ENCODE measurements around the gene CDHR3. TPM values are rescaled to one million over a fixed set of nuclear protein-coding genes. Genes with fewer than 3 reads are reported as not detected.
A peak's percentile ranks its signal among the peaks of the same experiment; 100 is the strongest.

Gene CDHR3
- total and polyA plus RNA-seq, 9 of the 15 experiments (the other 6 are each of a cell fraction or from before 2014, with no cell fraction given), result 0.03 to 0.66 (median 0.24) TPM; not detected in 1

DNA sequence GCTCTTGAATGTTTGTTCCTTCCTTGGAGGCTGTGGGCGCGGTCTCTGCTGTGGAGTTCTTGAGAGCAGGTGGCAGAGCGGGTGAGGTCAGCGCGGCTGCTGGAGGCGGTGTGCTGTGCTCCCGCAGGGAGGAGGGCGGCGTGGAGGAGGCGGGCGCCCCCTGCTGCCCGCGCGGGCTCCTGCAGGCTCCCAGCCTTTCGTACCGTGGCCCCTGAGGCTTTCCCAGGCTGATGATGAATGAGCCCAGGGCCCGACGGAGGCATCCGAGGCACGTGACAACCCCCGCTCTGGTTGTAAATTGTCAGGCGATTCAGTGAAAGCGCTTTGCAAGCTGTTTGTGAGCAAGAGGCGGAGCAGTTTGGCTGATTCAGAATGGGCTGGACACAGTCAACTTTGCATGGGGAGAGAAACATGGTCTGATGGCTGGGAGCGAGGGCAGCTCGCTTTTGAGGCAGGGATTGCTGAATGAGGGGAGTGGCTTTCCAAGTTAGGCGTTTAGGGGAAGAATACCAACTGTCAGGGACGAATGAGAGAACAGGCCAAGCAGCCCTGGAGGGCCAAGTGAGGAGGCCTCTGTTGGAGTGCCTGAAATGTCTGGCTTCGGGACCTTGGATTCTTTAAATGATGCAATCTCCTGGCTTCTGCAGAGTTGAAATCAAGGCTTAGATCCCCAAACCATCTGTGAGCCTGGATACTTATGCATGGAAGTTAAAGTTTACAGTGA is 46.6 kb downstream of the CDHR3 start (continued):
- TF ChIP-seq, protein P1, sequence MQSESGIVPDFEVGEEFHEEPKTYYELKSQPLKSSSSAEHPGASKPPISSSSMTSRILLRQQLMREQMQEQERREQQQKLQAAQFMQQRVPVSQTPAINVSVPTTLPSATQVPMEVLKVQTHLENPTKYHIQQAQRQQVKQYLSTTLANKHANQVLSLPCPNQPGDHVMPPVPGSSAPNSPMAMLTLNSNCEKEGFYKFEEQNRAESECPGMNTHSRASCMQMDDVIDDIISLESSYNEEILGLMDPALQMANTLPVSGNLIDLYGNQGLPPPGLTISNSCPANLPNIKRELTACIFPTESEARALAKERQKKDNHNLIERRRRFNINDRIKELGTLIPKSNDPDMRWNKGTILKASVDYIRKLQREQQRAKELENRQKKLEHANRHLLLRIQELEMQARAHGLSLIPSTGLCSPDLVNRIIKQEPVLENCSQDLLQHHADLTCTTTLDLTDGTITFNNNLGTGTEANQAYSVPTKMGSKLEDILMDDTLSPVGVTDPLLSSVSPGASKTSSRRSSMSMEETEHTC (IDR thresholded peaks at IDR 0.05), result peak; percentile 54; the same call in 1 of the 2 replicates
- TF ChIP-seq TCF3 (CRISPR knock-in tag; IDR thresholded peaks at IDR 0.05), result 0 out of 2 replicates have a peak, but pooled peaks have one; percentile 19
- TF ChIP-seq, protein P2, sequence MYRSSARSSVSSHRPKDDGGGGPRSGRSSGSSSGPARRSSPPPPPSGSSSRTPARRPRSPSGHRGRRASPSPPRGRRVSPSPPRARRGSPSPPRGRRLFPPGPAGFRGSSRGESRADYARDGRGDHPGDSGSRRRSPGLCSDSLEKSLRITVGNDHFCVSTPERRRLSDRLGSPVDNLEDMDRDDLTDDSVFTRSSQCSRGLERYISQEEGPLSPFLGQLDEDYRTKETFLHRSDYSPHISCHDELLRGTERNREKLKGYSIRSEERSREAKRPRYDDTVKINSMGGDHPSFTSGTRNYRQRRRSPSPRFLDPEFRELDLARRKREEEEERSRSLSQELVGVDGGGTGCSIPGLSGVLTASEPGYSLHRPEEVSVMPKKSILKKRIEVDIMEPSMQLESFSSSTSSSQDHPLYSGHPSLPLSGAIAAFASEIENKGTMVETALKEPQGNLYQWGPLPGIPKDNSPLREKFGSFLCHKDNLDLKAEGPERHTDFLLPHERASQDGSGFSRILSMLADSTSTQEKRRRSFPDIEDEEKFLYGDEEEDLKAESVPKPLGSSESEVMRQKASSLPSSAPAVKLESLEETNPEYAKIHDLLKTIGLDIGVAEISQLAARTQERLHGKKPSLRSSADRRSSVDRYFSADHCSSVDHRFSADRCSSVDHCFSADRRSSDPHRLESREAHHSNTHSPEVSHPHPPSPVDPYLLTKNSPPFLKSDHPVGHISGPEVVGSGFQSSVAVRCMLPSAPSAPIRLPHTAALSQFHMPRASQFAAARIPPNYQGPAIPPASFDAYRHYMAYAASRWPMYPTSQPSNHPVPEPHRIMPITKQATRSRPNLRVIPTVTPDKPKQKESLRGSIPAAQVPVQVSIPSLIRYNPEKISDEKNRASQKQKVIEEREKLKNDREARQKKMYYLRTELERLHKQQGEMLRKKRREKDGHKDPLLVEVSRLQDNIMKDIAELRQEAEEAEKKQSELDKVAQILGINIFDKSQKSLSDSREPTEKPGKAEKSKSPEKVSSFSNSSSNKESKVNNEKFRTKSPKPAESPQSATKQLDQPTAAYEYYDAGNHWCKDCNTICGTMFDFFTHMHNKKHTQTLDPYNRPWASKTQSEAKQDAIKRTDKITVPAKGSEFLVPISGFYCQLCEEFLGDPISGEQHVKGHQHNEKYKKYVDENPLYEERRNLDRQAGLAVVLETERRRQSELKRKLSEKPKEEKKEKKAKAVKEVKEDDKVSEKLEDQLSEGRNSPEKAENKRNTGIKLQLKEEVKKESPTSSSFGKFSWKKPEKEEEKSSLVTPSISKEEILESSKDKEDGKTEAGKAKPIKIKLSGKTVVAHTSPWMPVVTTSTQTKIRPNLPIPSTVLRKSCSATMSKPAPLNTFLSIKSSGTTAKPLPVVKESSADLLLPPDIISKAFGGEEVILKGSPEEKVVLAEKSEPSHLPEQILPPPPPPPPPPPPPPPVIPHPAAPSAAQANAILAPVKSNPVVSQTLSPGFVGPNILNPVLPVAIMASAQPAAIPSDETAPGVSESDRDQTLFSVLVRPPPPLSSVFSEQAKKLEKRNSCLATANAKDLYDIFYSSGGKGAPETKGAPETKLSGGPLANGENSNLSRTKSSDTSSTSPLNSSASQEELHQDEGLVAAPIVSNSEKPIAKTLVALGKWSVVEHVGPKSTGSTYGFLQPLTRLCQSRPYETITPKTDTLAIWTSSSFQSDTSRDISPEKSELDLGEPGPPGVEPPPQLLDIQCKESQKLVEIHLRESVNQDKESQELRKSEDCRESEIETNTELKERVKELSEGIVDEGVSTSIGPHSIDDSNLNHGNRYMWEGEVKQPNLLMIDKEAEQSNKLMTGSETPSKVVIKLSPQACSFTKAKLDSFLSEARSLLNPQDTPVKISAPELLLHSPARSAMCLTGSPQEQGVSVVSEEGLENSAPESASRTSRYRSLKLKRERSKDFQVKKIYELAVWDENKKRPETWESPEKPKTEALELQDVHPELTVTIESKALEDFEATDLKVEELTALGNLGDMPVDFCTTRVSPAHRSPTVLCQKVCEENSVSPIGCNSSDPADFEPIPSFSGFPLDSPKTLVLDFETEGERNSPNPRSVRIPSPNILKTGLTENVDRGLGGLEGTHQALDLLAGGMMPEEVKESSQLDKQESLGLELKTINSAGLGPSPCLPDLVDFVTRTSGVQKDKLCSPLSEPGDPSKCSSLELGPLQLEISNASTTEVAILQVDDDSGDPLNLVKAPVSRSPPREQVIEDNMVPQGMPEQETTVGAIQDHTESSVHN (IDR thresholded peaks at IDR 0.05; ENCODE audit: borderline replicate concordance in 1 of 2, low read depth in 1 of 2), result no peak
- peak; percentile 56; the same call in 1 of the 2 replicates for TF ChIP-seq ZFPM2 (CRISPR knock-in tag; IDR thresholded peaks at IDR 0.05)
- TF ChIP-seq SOX6 (IDR thresholded peaks at IDR 0.05), result peak; percentile 49; the same call in 1 of the 2 replicates
- TF ChIP-seq CBFA2T2 (conservative IDR thresholded peaks at IDR 0.05), result peak; percentile 36
- peak; percentile 54 for TF ChIP-seq CCNT2 (IDR thresholded peaks at IDR 0.05; ENCODE audit: borderline replicate concordance, extremely low read depth, insufficient read length, low read depth, low read length)
- TF ChIP-seq, protein P3, sequence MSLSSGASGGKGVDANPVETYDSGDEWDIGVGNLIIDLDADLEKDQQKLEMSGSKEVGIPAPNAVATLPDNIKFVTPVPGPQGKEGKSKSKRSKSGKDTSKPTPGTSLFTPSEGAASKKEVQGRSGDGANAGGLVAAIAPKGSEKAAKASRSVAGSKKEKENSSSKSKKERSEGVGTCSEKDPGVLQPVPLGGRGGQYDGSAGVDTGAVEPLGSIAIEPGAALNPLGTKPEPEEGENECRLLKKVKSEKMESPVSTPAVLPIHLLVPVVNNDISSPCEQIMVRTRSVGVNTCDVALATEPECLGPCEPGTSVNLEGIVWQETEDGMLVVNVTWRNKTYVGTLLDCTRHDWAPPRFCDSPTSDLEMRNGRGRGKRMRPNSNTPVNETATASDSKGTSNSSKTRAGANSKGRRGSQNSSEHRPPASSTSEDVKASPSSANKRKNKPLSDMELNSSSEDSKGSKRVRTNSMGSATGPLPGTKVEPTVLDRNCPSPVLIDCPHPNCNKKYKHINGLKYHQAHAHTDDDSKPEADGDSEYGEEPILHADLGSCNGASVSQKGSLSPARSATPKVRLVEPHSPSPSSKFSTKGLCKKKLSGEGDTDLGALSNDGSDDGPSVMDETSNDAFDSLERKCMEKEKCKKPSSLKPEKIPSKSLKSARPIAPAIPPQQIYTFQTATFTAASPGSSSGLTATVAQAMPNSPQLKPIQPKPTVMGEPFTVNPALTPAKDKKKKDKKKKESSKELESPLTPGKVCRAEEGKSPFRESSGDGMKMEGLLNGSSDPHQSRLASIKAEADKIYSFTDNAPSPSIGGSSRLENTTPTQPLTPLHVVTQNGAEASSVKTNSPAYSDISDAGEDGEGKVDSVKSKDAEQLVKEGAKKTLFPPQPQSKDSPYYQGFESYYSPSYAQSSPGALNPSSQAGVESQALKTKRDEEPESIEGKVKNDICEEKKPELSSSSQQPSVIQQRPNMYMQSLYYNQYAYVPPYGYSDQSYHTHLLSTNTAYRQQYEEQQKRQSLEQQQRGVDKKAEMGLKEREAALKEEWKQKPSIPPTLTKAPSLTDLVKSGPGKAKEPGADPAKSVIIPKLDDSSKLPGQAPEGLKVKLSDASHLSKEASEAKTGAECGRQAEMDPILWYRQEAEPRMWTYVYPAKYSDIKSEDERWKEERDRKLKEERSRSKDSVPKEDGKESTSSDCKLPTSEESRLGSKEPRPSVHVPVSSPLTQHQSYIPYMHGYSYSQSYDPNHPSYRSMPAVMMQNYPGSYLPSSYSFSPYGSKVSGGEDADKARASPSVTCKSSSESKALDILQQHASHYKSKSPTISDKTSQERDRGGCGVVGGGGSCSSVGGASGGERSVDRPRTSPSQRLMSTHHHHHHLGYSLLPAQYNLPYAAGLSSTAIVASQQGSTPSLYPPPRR (CRISPR knock-in tag; IDR thresholded peaks at IDR 0.05; ENCODE audit: borderline replicate concordance), result peak; percentile 59; the same call in 1 of the 2 replicates
- TF ChIP-seq MCM2 (IDR thresholded peaks at IDR 0.05; ENCODE audit: low read depth), result 0 out of 2 replicates have a peak, but pooled peaks have one; percentile 67
- 0 out of 4 replicates have a peak, but pooled peaks of 1 of the 2 experiments have one; percentile 36 for TF ChIP-seq SRF (CRISPR knock-in tag; IDR thresholded peaks at IDR 0.05)
- peak; percentile 93 for TF ChIP-seq XRCC5 (IDR thresholded peaks at IDR 0.05; ENCODE audit: low read depth, low read length)

Measured in K562 (cell line).